Parathyroid adenoma (tissue), 2 donors: Measurements from ENCODE around the gene DEGS1.

Experiments
- H2AFZ ChIP-seq: fragments of 300-600 bp; sonication (generic); one replicate; pipeline ENCODE4 v1.7.0; 2017; ENCODE audit warnings: antibody characterized with exemption, mild to moderate bottlenecking
- H3K27ac ChIP-seq: fragments of 300-600 bp; sonication (generic); one replicate; pipeline ENCODE4 v1.7.0; 2017
- H3K27me3 ChIP-seq: fragments of 300-600 bp; sonication (generic); one replicate; pipeline ENCODE4 v1.7.0; 2017; ENCODE audit warnings: low read length; ENCODE audit not compliant: control insufficient read depth, insufficient read depth
- H3K36me3 ChIP-seq: fragments of 300-600 bp; sonication (generic); one replicate; pipeline ENCODE4 v1.7.0; 2017; ENCODE audit warnings: low read length; ENCODE audit not compliant: control insufficient read depth, insufficient read depth
- H3K4me1 ChIP-seq: fragments of 300-600 bp; sonication (generic); one replicate; pipeline ENCODE4 v1.7.0; 2017; ENCODE audit warnings: control low read depth
- H3K4me2 ChIP-seq: fragments of 300-600 bp; sonication (generic); one replicate; pipeline ENCODE4 v1.7.0; 2017; ENCODE audit warnings: low read length
- H3K4me3 ChIP-seq: fragments of 300-600 bp; sonication (generic); one replicate; pipeline ENCODE4 v1.7.0; 2017; ENCODE audit warnings: low read depth, low read length
- H3K79me2 ChIP-seq: fragments of 300-600 bp; sonication (generic); one replicate; pipeline ENCODE4 v1.7.0; 2017; ENCODE audit warnings: control low read depth
- H3K9ac ChIP-seq: fragments of 300-600 bp; sonication (generic); one replicate; pipeline ENCODE4 v1.7.0; 2017; ENCODE audit warnings: mild to moderate bottlenecking
- H3K9me3 ChIP-seq: fragments of 300-600 bp; sonication (generic); one replicate; pipeline ENCODE4 v1.7.0; 2017; ENCODE audit warnings: low read length; ENCODE audit not compliant: control insufficient read depth
- TF ChIP-seq, protein P1 (sequence below): fragments of 300-600 bp; sonication (generic); IDR thresholded peaks from one replicate; pipeline ENCODE4 v1.7.0; 2017; ENCODE audit warnings: antibody characterized with exemption, mild to moderate bottlenecking
- donor health status: primary hyperparathyroidism.

Gene DEGS1

GRCh38 chr1:224192082-224192788 is 9.2 kb downstream of the DEGS1 start:
- Histone ChIP-seq H3K4me2 (no peak overlapping the region), H3K9me3 (no peaks in the 10 kb centered on the region), H3K27me3 (no peaks in the 10 kb centered on the region), H3K27ac (no peak overlapping the region), H3K79me2 (no peaks in the 10 kb centered on the region), H3K4me1 (no peaks in the 10 kb centered on the region), H3K4me3 (no peak overlapping the region), H2AFZ (no peak overlapping the region), H3K9ac (no peak overlapping the region), H3K36me3 (no peaks in the 10 kb centered on the region)
- TF ChIP-seq, protein P1, sequence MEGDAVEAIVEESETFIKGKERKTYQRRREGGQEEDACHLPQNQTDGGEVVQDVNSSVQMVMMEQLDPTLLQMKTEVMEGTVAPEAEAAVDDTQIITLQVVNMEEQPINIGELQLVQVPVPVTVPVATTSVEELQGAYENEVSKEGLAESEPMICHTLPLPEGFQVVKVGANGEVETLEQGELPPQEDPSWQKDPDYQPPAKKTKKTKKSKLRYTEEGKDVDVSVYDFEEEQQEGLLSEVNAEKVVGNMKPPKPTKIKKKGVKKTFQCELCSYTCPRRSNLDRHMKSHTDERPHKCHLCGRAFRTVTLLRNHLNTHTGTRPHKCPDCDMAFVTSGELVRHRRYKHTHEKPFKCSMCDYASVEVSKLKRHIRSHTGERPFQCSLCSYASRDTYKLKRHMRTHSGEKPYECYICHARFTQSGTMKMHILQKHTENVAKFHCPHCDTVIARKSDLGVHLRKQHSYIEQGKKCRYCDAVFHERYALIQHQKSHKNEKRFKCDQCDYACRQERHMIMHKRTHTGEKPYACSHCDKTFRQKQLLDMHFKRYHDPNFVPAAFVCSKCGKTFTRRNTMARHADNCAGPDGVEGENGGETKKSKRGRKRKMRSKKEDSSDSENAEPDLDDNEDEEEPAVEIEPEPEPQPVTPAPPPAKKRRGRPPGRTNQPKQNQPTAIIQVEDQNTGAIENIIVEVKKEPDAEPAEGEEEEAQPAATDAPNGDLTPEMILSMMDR: no peak

DNA sequence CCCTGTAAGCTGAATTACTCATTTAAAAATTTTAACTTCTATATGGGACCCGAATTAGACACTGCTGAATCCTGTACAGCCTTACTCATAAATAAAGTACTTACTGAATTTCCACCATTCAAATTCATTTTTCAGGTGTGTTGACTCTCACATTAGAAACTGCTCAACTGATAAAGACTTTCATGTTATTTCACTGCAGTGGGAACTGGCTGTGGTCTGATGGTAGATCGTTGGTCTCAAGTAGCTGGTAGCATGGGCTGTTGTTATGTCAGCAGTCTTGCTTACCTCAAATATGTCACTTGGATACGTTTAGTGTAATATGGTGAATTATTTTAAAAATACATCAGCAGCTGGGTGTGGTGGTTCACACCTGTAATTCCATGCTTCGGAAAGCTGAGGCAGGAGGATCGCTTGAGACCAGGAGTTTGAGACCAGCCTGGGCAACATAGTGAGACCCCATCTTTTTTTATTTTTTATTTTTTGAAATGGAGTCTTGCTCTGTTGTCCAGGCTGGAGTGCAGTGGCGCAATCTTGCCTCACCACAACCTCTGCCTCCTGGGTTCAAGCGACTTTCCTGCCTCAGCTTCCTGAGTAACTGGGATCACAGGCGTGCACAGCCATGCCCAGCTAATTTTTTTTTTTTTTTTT is 10.4 kb downstream of the DEGS1 start:
- Histone ChIP-seq H3K79me2 (no peaks in the 10 kb centered on the region), H2AFZ (no peak overlapping the region), H3K4me3 (no peak overlapping the region), H3K4me1 (no peaks in the 10 kb centered on the region), H3K27me3 (no peaks in the 10 kb centered on the region), H3K9me3 (no peaks in the 10 kb centered on the region), H3K9ac (no peak overlapping the region), H3K4me2 (no peak overlapping the region), H3K27ac (no peak overlapping the region), H3K36me3 (no peaks in the 10 kb centered on the region)
- TF ChIP-seq, protein P1: no peak

DNA sequence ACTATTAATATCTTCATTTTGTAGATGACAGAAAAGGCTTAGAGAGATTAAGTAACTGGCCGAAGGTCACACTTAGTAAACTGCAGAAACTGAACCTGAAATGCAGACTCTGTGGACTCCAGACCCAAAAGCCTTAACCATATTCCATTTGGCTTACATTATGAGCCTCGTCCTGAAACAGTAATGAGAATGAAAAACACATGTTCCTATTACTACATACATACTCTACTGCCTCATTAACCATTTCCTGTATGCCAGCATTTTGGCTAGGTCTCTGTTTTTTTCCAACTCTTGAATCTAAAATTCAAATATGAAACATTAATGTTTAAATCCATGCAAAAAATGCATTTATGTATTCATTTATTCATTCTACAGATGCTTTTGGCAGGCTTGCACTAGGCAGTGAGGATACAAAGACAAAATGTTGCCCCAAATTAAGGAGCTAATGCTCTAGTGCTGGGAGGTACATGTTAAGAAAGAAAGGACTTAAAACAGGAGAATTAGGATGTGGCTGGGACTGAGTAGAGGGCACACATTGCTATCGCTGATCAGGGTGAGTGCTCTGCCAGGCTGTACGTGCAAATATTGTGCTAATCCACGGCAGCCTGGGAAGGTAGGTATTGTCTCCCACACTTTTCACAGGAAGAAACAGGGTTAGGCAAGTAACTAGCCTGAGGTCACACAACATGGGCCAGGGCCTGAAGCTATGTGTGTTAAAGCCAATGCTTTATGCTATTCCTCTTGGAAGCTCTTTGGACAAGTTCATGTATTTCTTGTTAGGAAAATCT is 14.0 kb downstream of the DEGS1 start:
- no peak overlapping the region for H3K4me2 ChIP-seq
- H3K9ac ChIP-seq: no peak overlapping the region
- H3K79me2 ChIP-seq: no peaks in the 10 kb centered on the region
- no peaks in the 10 kb centered on the region for H3K36me3 ChIP-seq
- TF ChIP-seq, protein P1: no peak
- no peaks in the 10 kb centered on the region for H3K9me3 ChIP-seq
- H3K4me1 ChIP-seq: no peaks in the 10 kb centered on the region
- no peak overlapping the region for H3K27ac ChIP-seq
- no peak overlapping the region for H3K4me3 ChIP-seq
- no peaks in the 10 kb centered on the region for H3K27me3 ChIP-seq
- H2AFZ ChIP-seq: no peak overlapping the region

- no peaks in the 10 kb centered on the region for H3K27me3 ChIP-seq
- H3K9ac ChIP-seq: no peak overlapping the region
- H3K79me2 ChIP-seq: no peaks in the 10 kb centered on the region
- H3K27ac ChIP-seq: no peak overlapping the region
- H2AFZ ChIP-seq: no peak overlapping the region
- TF ChIP-seq, protein P1: no peak
- no peak overlapping the region for H3K4me3 ChIP-seq
- H3K9me3 ChIP-seq: no peaks in the 10 kb centered on the region
- no peaks in the 10 kb centered on the region for H3K36me3 ChIP-seq
- H3K4me2 ChIP-seq: no peak overlapping the region
- no peaks in the 10 kb centered on the region for H3K4me1 ChIP-seq
Observed at GRCh38 chr1:224198572-224198971, 15.5 kb downstream of the DEGS1 start.
